Esophagus muscularis mucosa (tissue), 3 donors: Measurements from ENCODE around the gene C1GALT1.

Experiments
- CTCF ChIP-seq, 3 experiments: fragments of 200-600 bp in 2 of 3; fragments of 450-650 bp in 1 of 3; sonication (generic) in 2 of 3; IDR thresholded peaks; one replicate each; pipeline ENCODE4 v1.5.1; 2017 to 2019; ENCODE audit warnings: antibody characterized with exemption in 3 of 3, mild to moderate bottlenecking in 2 of 3, moderate library complexity in 1 of 3
- EP300 ChIP-seq: sonication (generic); formaldehyde crosslinking; IDR thresholded peaks from one replicate; pipeline ENCODE4 v1.6.1; 2017; ENCODE audit warnings: antibody characterized with exemption

GRCh38 chr7:7276161-7276560 lies 93.8 kb downstream of the C1GALT1 start:
- TF ChIP-seq CTCF (IDR thresholded peaks at IDR 0.05) = no peak
- no peak for TF ChIP-seq EP300
